ENCODE measurements around the gene MYOG.

MYOG gene

GRCh38 chr1:203085528-203086406 is at the start of gene MYOG:
Gene MYOG (minus strand): TSS chr1:203086012. CDS start chr1:203085961, 51 bp downstream.
- no peak for DNase-seq

- DNase-seq = peak; percentile 86 to 88 (median 86)
Observed at GRCh38 chr1:203133970-203134725, 48.3 kb upstream of the MYOG start.

- DNase-seq = no peak
Observed at GRCh38 chr1:203131548-203132200, 45.9 kb upstream of the MYOG start.

- DNase-seq = no peak
Observed at GRCh38 chr1:203130358-203130985, 44.7 kb upstream of the MYOG start.

GRCh38 chr1:203129501-203130231 is 43.9 kb upstream of the MYOG start:
- DNase-seq = peak in 2 of 3 donors; percentile 19 to 40

- DNase-seq = no peak
Observed at GRCh38 chr1:203128716-203129500, 43.1 kb upstream of the MYOG start.

GRCh38 chr1:203128431-203128715 is 42.6 kb upstream of the MYOG start:
- DNase-seq = no peak

- peak; percentile 27 to 68 (median 50) for DNase-seq
Observed at GRCh38 chr1:203127666-203128430, 42.0 kb upstream of the MYOG start, which contains the start of gene ADORA1. Gene ADORA1 (plus strand): TSS chr1:203127726. CDS start chr1:203128842, 1,116 bp downstream.

- peak in 1 of 3 donors; percentile 11 for DNase-seq
Observed at GRCh38 chr1:203126866-203127665, 41.3 kb upstream of the MYOG start.

GRCh38 chr1:203126151-203126865 is 40.5 kb upstream of the MYOG start:
- peak; percentile 75 to 86 (median 83) for DNase-seq

GRCh38 chr1:203124546-203125317 is 38.9 kb upstream of the MYOG start:
- DNase-seq = peak in 2 of 3 donors; percentile 14 to 24

- no peak for DNase-seq
Observed at GRCh38 chr1:203124011-203124410, 38.2 kb upstream of the MYOG start.

- no peak for DNase-seq
Observed at GRCh38 chr1:203122159-203122558, 36.3 kb upstream of the MYOG start.

GRCh38 chr1:203121186-203122015 is 35.6 kb upstream of the MYOG start:
- DNase-seq = peak; percentile 46 to 56 (median 51)

- no peak for DNase-seq
Observed at GRCh38 chr1:203120325-203121153, 34.7 kb upstream of the MYOG start.
